ENCODE measurements around the gene TBC1D4.
"Not testable (repeated sequence)": the region's sequence is repeated elsewhere in the genome, so short reads cannot be mapped to it uniquely, and the experiment has no call there.

The TBC1D4 gene

GRCh38 chr13:75299246-75299645 lies 182.7 kb downstream of the TBC1D4 start:
- no peak for DNase-seq (ENCODE audit: low read depth)
- no peak overlapping the region for H3K4me3 ChIP-seq (ENCODE audit: low read depth, low read length)
- TF ChIP-seq CTCF (conservative IDR thresholded peaks at IDR 0.05; ENCODE audit: low read depth, low read length), result no peak

- no peak overlapping the region for H3K4me3 ChIP-seq (ENCODE audit: low read depth, low read length)
- TF ChIP-seq CTCF (conservative IDR thresholded peaks at IDR 0.05; ENCODE audit: low read depth, low read length), result no peak
- DNase-seq (ENCODE audit: low read depth), result no peak
Measured at GRCh38 chr13:75296641-75297040, 185.3 kb downstream of the TBC1D4 start.

- no peak for TF ChIP-seq CTCF (conservative IDR thresholded peaks at IDR 0.05; ENCODE audit: low read depth, low read length)
- no peak overlapping the region for H3K4me3 ChIP-seq (ENCODE audit: low read depth, low read length)
- DNase-seq (ENCODE audit: low read depth), result no peak
Measured at GRCh38 chr13:75295201-75295600, 186.8 kb downstream of the TBC1D4 start.

GRCh38 chr13:75294110-75294509 lies 187.9 kb downstream of the TBC1D4 start:
- TF ChIP-seq CTCF (conservative IDR thresholded peaks at IDR 0.05; ENCODE audit: low read depth, low read length), result no peak
- no peak for DNase-seq (ENCODE audit: low read depth)
- no peak overlapping the region for H3K4me3 ChIP-seq (ENCODE audit: low read depth, low read length)

- DNase-seq (ENCODE audit: low read depth), result no peak
- H3K4me3 ChIP-seq (ENCODE audit: low read depth, low read length), result no peak overlapping the region
- TF ChIP-seq CTCF (conservative IDR thresholded peaks at IDR 0.05; ENCODE audit: low read depth, low read length), result no peak
Measured at GRCh38 chr13:75285310-75285709, 196.7 kb downstream of the TBC1D4 start.

GRCh38 chr13:75279834-75280369 lies 202.1 kb downstream of the TBC1D4 start:
- no peak overlapping the region for H3K4me3 ChIP-seq (ENCODE audit: low read depth, low read length)

GRCh38 chr13:75273695-75274094 lies 208.3 kb downstream of the TBC1D4 start:
- not testable (repeated sequence) for H3K4me3 ChIP-seq (ENCODE audit: low read depth, low read length); DNase-seq (ENCODE audit: low read depth)

More at GRCh38 chr13:75279834-75280369, 202.1 kb downstream of the TBC1D4 start:
- DNase-seq (ENCODE audit: low read depth), result no peak
- no peak for TF ChIP-seq CTCF (conservative IDR thresholded peaks at IDR 0.05; ENCODE audit: low read depth, low read length)
